Progenitor cell of endocrine pancreas (in vitro differentiated cells): ENCODE results near the gene KLHL26. TPM values are rescaled to one million over a fixed set of nuclear protein-coding genes. Genes with fewer than 3 reads are reported as not detected.

Source experiments
- DNase-seq: peaks from one replicate; pipeline ENCODE4 v3.0.0; 2021; ENCODE audit warnings: low spot score; ENCODE audit not compliant: unreplicated experiment
- H3K27ac Mint-ChIP-seq: 2 replicates; pipeline ENCODE4 v1.8.0; 2021; ENCODE audit warnings: mild to moderate bottlenecking, moderate library complexity, mixed read lengths
- H3K27me3 Mint-ChIP-seq: 2 replicates; pipeline ENCODE4 v1.8.0; 2021; ENCODE audit warnings: mixed read lengths
- H3K36me3 Mint-ChIP-seq: 2 replicates; pipeline ENCODE4 v1.8.0; 2022; ENCODE audit warnings: mixed read lengths; ENCODE audit not compliant: insufficient read depth
- H3K4me1 Mint-ChIP-seq: 2 replicates; pipeline ENCODE4 v1.8.0; 2021; ENCODE audit warnings: low read depth, mixed read lengths
- H3K4me3 Mint-ChIP-seq: 2 replicates; pipeline ENCODE4 v1.8.0; 2021; ENCODE audit warnings: low read depth, mild to moderate bottlenecking, moderate library complexity, mixed read lengths
- H3K9me3 Mint-ChIP-seq: 2 replicates; pipeline ENCODE4 v1.8.0; 2021; ENCODE audit warnings: low read depth, mixed read lengths
- total RNA-seq: library from RNA; stranded (reverse); gene quantifications from 2 replicates; pipeline ENCODE4 v1.2.1, GENCODE V29; 2021
- TF ChIP-seq, protein P1 (sequence below): fragments of 200-600 bp; sonication (generic); IDR thresholded peaks from one replicate; pipeline ENCODE4 v1.5.0; 2021; ENCODE audit warnings: antibody characterized with exemption, mild to moderate bottlenecking; ENCODE audit not compliant: unreplicated experiment

Gene KLHL26
- total RNA-seq, 1 donor from 2014 or later, result 12.3 TPM

DNA sequence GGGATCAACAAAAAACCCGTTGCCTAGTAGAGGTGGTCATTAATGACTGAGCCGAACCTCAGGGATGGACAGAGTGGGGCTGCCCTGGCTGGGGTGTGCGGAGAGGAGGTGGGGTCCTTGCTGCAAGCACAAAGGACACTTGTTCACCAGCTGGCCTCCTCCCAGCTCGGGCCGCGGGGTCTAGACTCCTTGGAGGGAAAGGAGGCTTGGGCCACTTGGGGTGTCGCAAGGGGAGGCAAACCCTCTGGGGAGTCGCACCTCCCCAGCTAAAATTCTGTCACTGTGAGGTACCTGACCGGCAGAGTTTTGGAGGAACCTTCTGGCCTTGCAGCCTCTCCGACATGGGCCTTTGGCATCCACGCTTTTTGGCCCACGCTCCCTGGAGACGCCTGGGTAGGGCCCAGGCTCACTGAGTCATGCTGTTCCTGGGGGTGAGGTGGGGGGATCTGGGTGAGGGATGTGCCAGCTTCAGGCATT is 8.2 kb downstream of the KLHL26 start:
- no peaks in the 10 kb centered on the region for H3K9me3 Mint-ChIP-seq
- peaks cover 7% of the 10 kb centered on the region for H3K27me3 Mint-ChIP-seq
- H3K4me1 Mint-ChIP-seq, result peaks cover 14% of the 10 kb centered on the region
- no peak overlapping the region for H3K27ac Mint-ChIP-seq
- DNase-seq, result no peak
- peaks cover 2% of the 10 kb centered on the region for H3K36me3 Mint-ChIP-seq
- TF ChIP-seq, protein P1, sequence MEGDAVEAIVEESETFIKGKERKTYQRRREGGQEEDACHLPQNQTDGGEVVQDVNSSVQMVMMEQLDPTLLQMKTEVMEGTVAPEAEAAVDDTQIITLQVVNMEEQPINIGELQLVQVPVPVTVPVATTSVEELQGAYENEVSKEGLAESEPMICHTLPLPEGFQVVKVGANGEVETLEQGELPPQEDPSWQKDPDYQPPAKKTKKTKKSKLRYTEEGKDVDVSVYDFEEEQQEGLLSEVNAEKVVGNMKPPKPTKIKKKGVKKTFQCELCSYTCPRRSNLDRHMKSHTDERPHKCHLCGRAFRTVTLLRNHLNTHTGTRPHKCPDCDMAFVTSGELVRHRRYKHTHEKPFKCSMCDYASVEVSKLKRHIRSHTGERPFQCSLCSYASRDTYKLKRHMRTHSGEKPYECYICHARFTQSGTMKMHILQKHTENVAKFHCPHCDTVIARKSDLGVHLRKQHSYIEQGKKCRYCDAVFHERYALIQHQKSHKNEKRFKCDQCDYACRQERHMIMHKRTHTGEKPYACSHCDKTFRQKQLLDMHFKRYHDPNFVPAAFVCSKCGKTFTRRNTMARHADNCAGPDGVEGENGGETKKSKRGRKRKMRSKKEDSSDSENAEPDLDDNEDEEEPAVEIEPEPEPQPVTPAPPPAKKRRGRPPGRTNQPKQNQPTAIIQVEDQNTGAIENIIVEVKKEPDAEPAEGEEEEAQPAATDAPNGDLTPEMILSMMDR, result no peak
- H3K4me3 Mint-ChIP-seq, result no peak overlapping the region

DNA sequence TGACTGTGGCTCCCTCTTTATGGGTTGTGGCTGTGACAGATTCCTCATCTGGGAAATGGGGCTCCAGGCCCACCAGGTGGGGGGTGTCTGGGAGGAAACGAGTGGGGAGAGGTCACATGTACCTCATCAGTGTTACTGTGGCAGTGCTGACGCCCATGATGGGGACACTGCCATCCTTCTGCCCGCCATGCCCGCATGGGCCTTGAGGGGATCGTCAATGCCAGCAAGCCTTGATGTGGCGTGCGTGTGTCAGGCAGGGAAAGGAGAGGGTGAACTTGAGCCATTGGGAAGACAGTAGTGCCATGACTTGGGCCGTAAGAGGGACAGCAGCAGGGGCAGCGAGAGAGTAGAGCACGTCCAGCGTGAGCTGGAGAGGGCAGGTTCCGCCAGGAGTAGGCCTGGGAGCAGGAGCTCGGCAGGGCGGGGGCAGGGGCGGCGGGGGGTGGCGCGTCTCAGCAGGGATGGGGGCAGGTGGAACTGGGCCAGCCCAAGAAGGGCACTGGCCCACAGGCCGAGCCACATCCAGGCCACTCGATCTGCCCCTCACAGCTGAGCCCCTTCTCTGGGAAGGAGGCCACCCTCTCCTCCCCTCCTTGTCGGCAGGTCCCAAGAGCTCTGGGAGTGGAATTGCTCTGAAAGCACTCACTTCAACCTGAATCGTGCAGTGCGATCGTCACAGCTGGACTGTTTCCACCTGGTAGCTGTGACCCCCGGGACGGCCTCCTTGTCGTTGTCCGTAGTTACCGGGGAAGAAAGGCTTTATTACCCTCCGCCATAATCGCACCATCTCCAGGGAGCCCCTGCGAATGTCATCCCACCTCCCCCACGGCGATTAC is 9.9 kb downstream of the KLHL26 start:
- peaks cover 7% of the 10 kb centered on the region for H3K27me3 Mint-ChIP-seq
- H3K9me3 Mint-ChIP-seq, result no peaks in the 10 kb centered on the region

DNA sequence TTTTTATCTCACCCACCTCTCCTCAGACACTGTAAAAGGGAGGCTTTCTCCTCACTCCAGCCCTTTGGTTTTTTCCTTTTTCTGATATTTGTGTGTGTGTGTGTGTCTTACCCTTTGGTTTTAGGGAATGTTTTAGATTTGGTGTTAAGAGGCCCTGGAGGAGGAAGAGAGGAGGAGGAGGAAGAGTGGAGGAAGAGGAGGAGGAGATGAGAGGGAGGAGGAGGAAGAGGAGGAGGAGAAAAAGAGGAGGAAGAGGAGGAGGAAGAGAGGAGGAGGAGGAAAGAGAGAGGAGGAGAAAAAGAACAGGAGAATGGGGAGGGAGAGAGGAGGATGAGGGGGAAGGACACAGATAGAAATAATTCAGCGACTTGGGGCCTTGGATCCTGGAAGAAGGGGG is 10.5 kb downstream of the KLHL26 start:
- Mint-ChIP-seq H3K27me3 (peaks cover 7% of the 10 kb centered on the region), H3K36me3 (peaks cover 2% of the 10 kb centered on the region), H3K9me3 (no peaks in the 10 kb centered on the region), H3K27ac (peak overlapping the region; percentile 10), H3K4me1 (peaks cover 17% of the 10 kb centered on the region), H3K4me3 (no peak overlapping the region)
- DNase-seq, result no peak
- TF ChIP-seq, protein P1, result no peak

More for the DNA sequence above, 9.9 kb downstream of the KLHL26 start:
- peak overlapping the region; percentile 10 for H3K27ac Mint-ChIP-seq
- H3K4me3 Mint-ChIP-seq, result no peak overlapping the region
- H3K4me1 Mint-ChIP-seq, result peaks cover 17% of the 10 kb centered on the region
- DNase-seq, result no peak
- peaks cover 2% of the 10 kb centered on the region for H3K36me3 Mint-ChIP-seq
- TF ChIP-seq, protein P1, result no peak

DNA sequence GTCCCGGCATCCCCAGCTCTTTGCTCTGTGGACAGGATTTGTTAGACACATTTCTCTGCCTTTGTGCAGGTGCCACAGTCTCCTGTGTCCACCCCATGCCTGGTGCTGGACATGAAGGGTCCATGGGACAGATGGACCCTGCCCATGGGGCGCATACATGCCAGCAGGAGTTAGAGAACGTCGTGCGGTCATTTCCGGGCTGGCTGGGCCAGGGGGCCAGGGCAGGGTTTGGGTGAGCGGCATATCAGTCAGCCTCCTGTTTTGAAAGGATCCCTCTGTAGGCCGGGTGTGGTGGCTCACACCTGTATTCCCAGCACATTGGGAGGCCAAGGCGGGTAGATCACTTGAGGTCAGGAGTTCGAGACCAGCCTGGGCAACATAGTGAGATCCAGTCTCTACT is 11.0 kb downstream of the KLHL26 start:
- Mint-ChIP-seq H3K4me1 (peaks cover 17% of the 10 kb centered on the region), H3K36me3 (peaks cover 2% of the 10 kb centered on the region), H3K27ac (no peak overlapping the region), H3K9me3 (no peaks in the 10 kb centered on the region), H3K27me3 (peaks cover 7% of the 10 kb centered on the region), H3K4me3 (no peak overlapping the region)
- TF ChIP-seq, protein P1, result no peak
- no peak for DNase-seq

DNA sequence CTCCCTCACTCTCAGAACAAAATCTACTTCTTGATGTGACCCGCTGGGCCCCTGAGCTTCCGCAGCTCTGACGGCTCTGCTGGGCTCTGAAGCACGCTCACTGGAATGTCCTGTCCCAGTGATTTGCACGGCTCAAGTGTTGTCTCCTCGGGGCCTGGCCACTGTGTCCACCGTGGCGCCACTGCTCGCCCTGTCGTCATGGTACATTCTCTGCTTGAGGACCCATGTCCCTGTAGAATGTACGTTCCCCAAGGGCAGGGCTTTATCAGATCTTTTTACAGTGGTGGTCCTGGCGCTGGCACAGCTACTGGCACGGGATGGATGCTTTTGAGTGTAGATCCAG is 12.1 kb downstream of the KLHL26 start:
- no peak for DNase-seq
- Mint-ChIP-seq H3K36me3 (peaks cover under 1% of the 10 kb centered on the region), H3K4me1 (peaks cover 17% of the 10 kb centered on the region), H3K27ac (peak overlapping the region; percentile 82), H3K9me3 (no peaks in the 10 kb centered on the region), H3K4me3 (no peak overlapping the region), H3K27me3 (peaks cover 7% of the 10 kb centered on the region)
- TF ChIP-seq, protein P1, result no peak
